SU-DHL-6 (cell line): Measurements from ENCODE around the gene UBAC2.

ENCODE experiments used
- H2AFZ ChIP-seq: fragments of 200-600 bp; sonication (generic); 2 replicates; pipeline ENCODE4 v1.6.1; 2014; ENCODE audit warnings: low read depth, mild to moderate bottlenecking, moderate library complexity, mixed read lengths, antibody characterized with exemption, low read length; ENCODE audit not compliant: severe bottlenecking
- H3F3A ChIP-seq: fragments of 200-600 bp; shearing (Covaris generic); 2 replicates; pipeline ENCODE4 v1.6.0; 2016; ENCODE audit warnings: antibody characterized with exemption, mild to moderate bottlenecking; ENCODE audit not compliant: insufficient read depth
- H3K27ac ChIP-seq: fragments of 200-600 bp; sonication (generic); 2 replicates; pipeline ENCODE4 v1.5.1; 2016; ENCODE audit warnings: low read depth, mild to moderate bottlenecking, low read length, moderate library complexity, mixed read lengths
- H3K27me3 ChIP-seq: fragments of 200-600 bp; sonication (generic), shearing (Covaris generic); 2 replicates; pipeline ENCODE4 v1.6.0; 2014; ENCODE audit warnings: mild to moderate bottlenecking, low read length
- H3K36me3 ChIP-seq: fragments of 200-600 bp; sonication (generic); 2 replicates; pipeline ENCODE4 v1.6.1; 2014; ENCODE audit warnings: mild to moderate bottlenecking, low read length, mixed read lengths
- H3K4me2 ChIP-seq: fragments of 300-600, 200-600 bp; shearing (Covaris generic), sonication (generic); 2 replicates; pipeline ENCODE4 v1.6.0; 2014; ENCODE audit warnings: low read length, low read depth, mild to moderate bottlenecking; ENCODE audit not compliant: poor library complexity, severe bottlenecking
- H3K4me3 ChIP-seq: fragments of 200-600 bp; sonication (generic); 2 replicates; pipeline ENCODE4 v1.5.1; 2014; ENCODE audit warnings: antibody characterized with exemption, low read length, mild to moderate bottlenecking, mixed read lengths; ENCODE audit not compliant: insufficient read depth, poor library complexity, severe bottlenecking
- H3K79me2 ChIP-seq: fragments of 200-600 bp; sonication (generic); 2 replicates; pipeline ENCODE4 v1.6.1; 2014; ENCODE audit warnings: mild to moderate bottlenecking, low read length, moderate library complexity; ENCODE audit not compliant: insufficient read depth
- H3K9ac ChIP-seq: fragments of 200-600 bp; sonication (generic); 2 replicates; pipeline ENCODE4 v1.7.0; 2014; ENCODE audit warnings: mild to moderate bottlenecking, low read length
- H3K9me2 ChIP-seq: fragments of 200-600 bp; sonication (generic); replicated peaks from 2 replicates; pipeline ENCODE4 v1.6.1; 2014; ENCODE audit warnings: low read length; ENCODE audit not compliant: insufficient read depth
- H3K9me3 ChIP-seq: fragments of 200-600 bp; sonication (generic); 2 replicates; pipeline ENCODE4 v1.6.1; 2014; ENCODE audit warnings: low read length, mixed read lengths; ENCODE audit not compliant: insufficient read depth
- H4K20me1 ChIP-seq: fragments of 200-600 bp; sonication (generic); 2 replicates; pipeline ENCODE4 v1.6.1; 2014; ENCODE audit warnings: low read depth, mild to moderate bottlenecking, antibody characterized with exemption, low read length, moderate library complexity, mixed read lengths
- EZH2phosphoT487 ChIP-seq: fragments of 200-600 bp; sonication (generic), shearing (Covaris generic); conservative IDR thresholded peaks from 2 replicates; pipeline ENCODE4 v1.6.1; 2018; ENCODE audit warnings: mild to moderate bottlenecking, antibody characterized with exemption, low read length, moderate library complexity, mixed read lengths
- TF ChIP-seq, protein P1 (sequence below): fragments of 200-600 bp; sonication (generic); IDR thresholded peaks from one replicate; pipeline ENCODE4 v1.5.1; 2017; ENCODE audit warnings: antibody characterized with exemption, mild to moderate bottlenecking, low read length, moderate library complexity; ENCODE audit not compliant: insufficient read depth, poor library complexity, severe bottlenecking

Gene UBAC2

DNA sequence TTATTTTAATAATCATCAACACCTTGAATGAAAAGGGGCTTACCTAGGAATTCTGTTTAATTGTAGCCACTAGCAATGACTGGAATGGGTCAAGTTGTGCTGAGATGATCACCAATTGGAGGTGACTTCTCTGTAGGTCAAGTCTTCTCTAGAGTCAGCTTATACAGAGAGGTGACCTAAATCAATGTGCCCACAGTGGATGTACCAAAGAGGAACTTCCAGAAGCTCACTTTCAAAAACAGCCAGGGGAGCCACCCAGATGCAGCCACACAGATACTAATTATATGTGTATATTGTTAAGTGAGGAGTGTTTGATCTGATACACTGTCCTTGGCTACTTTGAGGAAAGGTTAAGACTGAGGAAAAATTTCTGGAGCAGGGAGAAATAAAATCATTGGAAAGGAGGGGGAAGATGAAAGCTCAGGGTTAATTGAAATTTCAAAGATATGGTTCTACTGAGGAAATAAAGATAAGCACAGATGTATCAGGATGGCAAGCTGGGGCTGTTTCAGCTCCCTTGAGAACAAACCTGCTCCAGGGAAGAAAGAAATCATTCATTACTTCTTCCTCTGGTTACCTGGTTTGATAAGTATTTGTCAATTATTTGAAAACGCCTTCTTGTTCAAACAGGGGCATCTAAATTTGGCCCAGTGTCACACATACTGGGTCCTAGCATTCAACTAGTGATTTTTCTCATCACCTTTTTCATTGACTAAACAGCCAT, 101.4 kb downstream of the UBAC2 start:
- no peak overlapping the region for H3K4me2 ChIP-seq
- no peaks in the 10 kb centered on the region for H3K79me2 ChIP-seq
- H2AFZ ChIP-seq: no peak overlapping the region
- no peak overlapping the region for H3K9ac ChIP-seq
- H4K20me1 ChIP-seq: peaks cover 4% of the 10 kb centered on the region; the same call in 1 of the 2 replicates
- no peak overlapping the region for H3K27ac ChIP-seq
- H3K27me3 ChIP-seq: no peaks in the 10 kb centered on the region
- no peaks in the 10 kb centered on the region for H3F3A ChIP-seq
- TF ChIP-seq EZH2phosphoT487: no peak
- TF ChIP-seq, protein P1, sequence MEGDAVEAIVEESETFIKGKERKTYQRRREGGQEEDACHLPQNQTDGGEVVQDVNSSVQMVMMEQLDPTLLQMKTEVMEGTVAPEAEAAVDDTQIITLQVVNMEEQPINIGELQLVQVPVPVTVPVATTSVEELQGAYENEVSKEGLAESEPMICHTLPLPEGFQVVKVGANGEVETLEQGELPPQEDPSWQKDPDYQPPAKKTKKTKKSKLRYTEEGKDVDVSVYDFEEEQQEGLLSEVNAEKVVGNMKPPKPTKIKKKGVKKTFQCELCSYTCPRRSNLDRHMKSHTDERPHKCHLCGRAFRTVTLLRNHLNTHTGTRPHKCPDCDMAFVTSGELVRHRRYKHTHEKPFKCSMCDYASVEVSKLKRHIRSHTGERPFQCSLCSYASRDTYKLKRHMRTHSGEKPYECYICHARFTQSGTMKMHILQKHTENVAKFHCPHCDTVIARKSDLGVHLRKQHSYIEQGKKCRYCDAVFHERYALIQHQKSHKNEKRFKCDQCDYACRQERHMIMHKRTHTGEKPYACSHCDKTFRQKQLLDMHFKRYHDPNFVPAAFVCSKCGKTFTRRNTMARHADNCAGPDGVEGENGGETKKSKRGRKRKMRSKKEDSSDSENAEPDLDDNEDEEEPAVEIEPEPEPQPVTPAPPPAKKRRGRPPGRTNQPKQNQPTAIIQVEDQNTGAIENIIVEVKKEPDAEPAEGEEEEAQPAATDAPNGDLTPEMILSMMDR: no peak
- no peak overlapping the region for H3K4me3 ChIP-seq
- no peaks in the 10 kb centered on the region for H3K9me2 ChIP-seq
- no peaks in the 10 kb centered on the region for H3K36me3 ChIP-seq
- H3K9me3 ChIP-seq: no peaks in the 10 kb centered on the region

DNA sequence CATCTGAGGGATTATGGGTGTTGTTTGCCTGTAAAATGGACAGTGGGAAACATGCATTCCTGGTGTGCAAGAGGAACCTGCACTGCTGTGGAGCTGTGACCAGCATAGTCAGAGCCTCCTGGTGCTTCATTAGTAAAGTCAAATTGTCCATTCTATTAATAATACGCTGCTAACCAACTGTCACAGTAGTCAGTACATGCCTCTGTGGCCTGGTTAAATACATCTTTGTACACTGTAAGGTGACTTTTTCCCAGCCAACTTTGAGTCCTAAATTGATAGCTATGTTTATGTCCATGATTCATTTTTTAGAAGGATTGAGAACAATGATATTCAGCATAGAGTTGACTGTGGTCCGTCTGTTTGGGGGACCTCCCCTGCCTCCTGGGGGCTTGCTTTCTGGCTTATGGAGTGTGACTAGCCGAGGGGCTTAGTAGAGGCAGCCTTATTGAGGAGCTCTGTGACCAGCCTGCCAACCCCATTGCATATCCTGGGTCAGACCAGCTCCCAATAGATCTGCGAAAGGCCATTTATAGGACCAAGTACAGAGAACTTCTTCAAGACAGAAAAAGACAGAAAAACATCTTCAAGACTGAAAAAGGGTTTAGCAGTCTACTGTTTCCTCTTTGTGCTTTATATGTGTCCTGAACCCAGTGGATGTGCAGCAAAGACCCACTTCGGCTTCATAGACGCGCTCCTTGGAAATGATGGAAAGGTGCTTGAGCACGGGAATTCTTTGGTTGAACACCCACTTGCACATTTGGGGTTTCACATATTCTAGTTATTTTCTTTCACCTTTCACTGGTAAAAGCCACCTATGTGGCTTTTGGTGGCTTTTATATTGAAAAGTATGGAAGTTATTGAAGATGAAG, 102.2 kb downstream of the UBAC2 start:
- H3K4me2 ChIP-seq: no peak overlapping the region
- no peaks in the 10 kb centered on the region for H3F3A ChIP-seq
- no peaks in the 10 kb centered on the region for H3K9me2 ChIP-seq
- no peaks in the 10 kb centered on the region for H3K27me3 ChIP-seq
- H3K27ac ChIP-seq: no peak overlapping the region
- no peaks in the 10 kb centered on the region for H3K9me3 ChIP-seq
- H3K9ac ChIP-seq: no peak overlapping the region
- peaks cover 4% of the 10 kb centered on the region; the same call in 1 of the 2 replicates for H4K20me1 ChIP-seq
- TF ChIP-seq, protein P1: no peak
- TF ChIP-seq EZH2phosphoT487: no peak
- H3K36me3 ChIP-seq: no peaks in the 10 kb centered on the region
- H3K4me3 ChIP-seq: no peak overlapping the region
- no peaks in the 10 kb centered on the region for H3K79me2 ChIP-seq
- H2AFZ ChIP-seq: no peak overlapping the region

DNA sequence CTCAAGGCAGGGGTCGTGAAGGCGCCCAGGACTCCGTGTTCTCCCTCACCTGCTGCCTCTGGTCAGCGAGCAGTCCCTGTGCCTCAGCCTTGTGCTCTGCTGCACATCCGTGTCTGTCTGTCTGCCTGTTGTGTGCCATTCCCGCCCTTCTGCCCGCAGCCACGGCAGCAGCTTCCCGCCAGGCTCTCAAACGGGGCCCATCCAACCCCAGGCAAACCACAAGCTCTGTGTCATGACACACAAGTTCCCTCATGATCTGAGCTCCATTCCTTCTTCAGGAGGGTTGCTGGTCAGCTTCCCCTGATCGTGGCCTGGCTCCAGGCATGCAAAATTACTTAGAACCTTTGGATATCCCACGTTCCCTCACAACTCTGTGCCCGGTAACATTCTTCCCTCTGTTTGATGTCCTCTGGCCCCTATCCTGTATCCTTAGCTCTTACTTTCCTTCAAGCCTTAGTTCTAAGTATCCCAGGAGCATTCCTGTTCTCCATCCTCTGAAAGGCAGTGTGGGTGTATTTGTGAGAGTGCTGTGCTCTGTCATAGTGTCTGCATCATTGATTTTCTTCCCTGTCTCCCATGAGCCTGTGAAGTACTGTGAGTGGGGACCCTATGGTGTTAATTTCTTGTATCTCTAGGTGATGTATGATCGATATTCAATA, 103.3 kb downstream of the UBAC2 start:
- no peaks in the 10 kb centered on the region for H3K79me2 ChIP-seq
- H3K27me3 ChIP-seq: no peaks in the 10 kb centered on the region
- H3K27ac ChIP-seq: no peak overlapping the region
- TF ChIP-seq, protein P1: no peak
- no peak for TF ChIP-seq EZH2phosphoT487
- no peak overlapping the region for H3K4me2 ChIP-seq
- no peaks in the 10 kb centered on the region for H3K9me2 ChIP-seq
- H3K9me3 ChIP-seq: no peaks in the 10 kb centered on the region
- no peaks in the 10 kb centered on the region for H3F3A ChIP-seq
- 0 out of 2 replicates have a peak, but pooled peaks cover 3% of the 10 kb centered on the region for H4K20me1 ChIP-seq
- no peak overlapping the region for H3K9ac ChIP-seq
- H2AFZ ChIP-seq: no peak overlapping the region
- no peaks in the 10 kb centered on the region for H3K36me3 ChIP-seq
- H3K4me3 ChIP-seq: no peak overlapping the region
